ENCODE results near the gene VAV2. TPM values are rescaled to one million over a fixed set of nuclear protein-coding genes. Genes with fewer than 3 reads are reported as not detected.

The VAV2 gene
- total RNA-seq, 1 experiment from 2014 or later = 24.7 TPM

- DNase-seq (ENCODE audit: low read depth, low spot score) (no peak), ATAC-seq (no peak)
- TF ChIP-seq TCF7L2 (IDR thresholded peaks at IDR 0.05; ENCODE audit: low read depth, low read length) = no peak
- TF ChIP-seq CTCF (IDR thresholded peaks at IDR 0.05) = no peak
- no peak for TF ChIP-seq SIN3A (IDR thresholded peaks at IDR 0.05; ENCODE audit: borderline replicate concordance, insufficient read depth, low read depth, low read length)
- no peak for TF ChIP-seq POLR2AphosphoS5 (IDR thresholded peaks at IDR 0.05; ENCODE audit: low read depth, low read length)
- TF ChIP-seq REST (IDR thresholded peaks at IDR 0.05; ENCODE audit: insufficient read depth in 1 of 2, low read depth in 2 of 2, low read length in 1 of 2) = no peak
- ChIA-PET CTCF (interaction anchor here (0.6 kb wide), 1 partner anchor 135 kb away, joined by 3 read pairs; no protein-coding TSS in a partner anchor), POLR2A (no interaction called here)
- in situ Hi-C loops (cut with HindIII; ENCODE audit: low pct_unique_long_range_greater_than_20kb, low sequenced_read_pairs) (no loop called here), intact Hi-C loops (cut with micrococcal nuclease; ENCODE audit: unreplicated experiment) (no loop called here)
- Histone ChIP-seq H3K9me3 (ENCODE audit: control insufficient read depth, insufficient read depth, low read depth, low read length) (no peaks in the 10 kb centered on the region), H3K27me3 (ENCODE audit: control insufficient read depth, insufficient read depth, low read length) (no peaks in the 10 kb centered on the region), H3K27ac (ENCODE audit: low read length) (no peak overlapping the region), H3K4me3 (ENCODE audit: low read depth in 2 of 2, low read length in 2 of 2) (no peak overlapping the region), H3K4me1 (ENCODE audit: control insufficient read depth, insufficient read depth, low read length) (no peaks in the 10 kb centered on the region), H3K36me3 (ENCODE audit: control insufficient read depth, insufficient read depth, low read length) (no peaks in the 10 kb centered on the region)
- no TSS peak for BruUV-seq (replicated peaks)
These were observed 156.7 kb downstream of the VAV2 start for GRCh38 chr9:133835262-133835901.

- Histone ChIP-seq H3K27me3 (ENCODE audit: control insufficient read depth, insufficient read depth, low read length) (no peaks in the 10 kb centered on the region), H3K4me1 (ENCODE audit: control insufficient read depth, insufficient read depth, low read length) (no peaks in the 10 kb centered on the region), H3K36me3 (ENCODE audit: control insufficient read depth, insufficient read depth, low read length) (no peaks in the 10 kb centered on the region), H3K27ac (ENCODE audit: low read length) (no peak overlapping the region), H3K4me3 (ENCODE audit: low read depth in 2 of 2, low read length in 2 of 2) (no peak overlapping the region), H3K9me3 (ENCODE audit: control insufficient read depth, insufficient read depth, low read depth, low read length) (no peaks in the 10 kb centered on the region)
- CTCF ChIA-PET = no interaction called here
- intact Hi-C loops (cut with micrococcal nuclease; ENCODE audit: unreplicated experiment) (no loop called here), in situ Hi-C loops (cut with HindIII; ENCODE audit: low pct_unique_long_range_greater_than_20kb, low sequenced_read_pairs) (no loop called here)
- ATAC-seq = no peak
- POLR2A ChIA-PET = no interaction called here
- BruUV-seq (replicated peaks) = no TSS peak
- DNase-seq (ENCODE audit: low read depth, low spot score) = no peak
- TF ChIP-seq SIN3A (IDR thresholded peaks at IDR 0.05; ENCODE audit: borderline replicate concordance, insufficient read depth, low read depth, low read length) = no peak
- no peak for TF ChIP-seq TCF7L2 (IDR thresholded peaks at IDR 0.05; ENCODE audit: low read depth, low read length)
- TF ChIP-seq REST (IDR thresholded peaks at IDR 0.05; ENCODE audit: insufficient read depth in 1 of 2, low read depth in 2 of 2, low read length in 1 of 2) = no peak
- TF ChIP-seq CTCF (IDR thresholded peaks at IDR 0.05) = no peak
- no peak for TF ChIP-seq POLR2AphosphoS5 (IDR thresholded peaks at IDR 0.05; ENCODE audit: low read depth, low read length)
These were observed 157.8 kb downstream of the VAV2 start for GRCh38 chr9:133834080-133834976.
